GM19035 (cell line): ENCODE measurements around the gene HDAC11.

Experiments used
- ATAC-seq: cut with Tn5 transposase; IDR thresholded peaks from one replicate; pipeline ENCODE4 v1.9.1; 2021; ENCODE audit not compliant: unreplicated experiment

The HDAC11 gene

GRCh38 chr3:13522236-13522635 lies 42.1 kb downstream of the HDAC11 start:
- no peak for ATAC-seq

GRCh38 chr3:13524979-13525669 lies 45.0 kb downstream of the HDAC11 start:
- ATAC-seq: no peak

GRCh38 chr3:13525827-13526625 lies 45.9 kb downstream of the HDAC11 start:
- ATAC-seq: no peak

- ATAC-seq: no peak
Observed at GRCh38 chr3:13526626-13526949, 46.5 kb downstream of the HDAC11 start.

- no peak for ATAC-seq
Observed at GRCh38 chr3:13528217-13528867, 48.2 kb downstream of the HDAC11 start.

- ATAC-seq: no peak
Observed at GRCh38 chr3:13529196-13530112, 49.3 kb downstream of the HDAC11 start.

- no peak for ATAC-seq
Observed at GRCh38 chr3:13530241-13531009, 50.3 kb downstream of the HDAC11 start.

GRCh38 chr3:13532085-13532484 lies 52.0 kb downstream of the HDAC11 start:
- no peak for ATAC-seq

- ATAC-seq: no peak
Observed at GRCh38 chr3:13532631-13533030, 52.5 kb downstream of the HDAC11 start.

- no peak for ATAC-seq
Observed at GRCh38 chr3:13533885-13534301, 53.8 kb downstream of the HDAC11 start.

GRCh38 chr3:13535526-13535875 lies 55.4 kb downstream of the HDAC11 start:
- ATAC-seq: no peak

- no peak for ATAC-seq
Observed at GRCh38 chr3:13535905-13536304, 55.8 kb downstream of the HDAC11 start.

- no peak for ATAC-seq
Observed at GRCh38 chr3:13536432-13536831, 56.3 kb downstream of the HDAC11 start.

- ATAC-seq: no peak
Observed at GRCh38 chr3:13536832-13537231, 56.7 kb downstream of the HDAC11 start.

- no peak for ATAC-seq
Observed at GRCh38 chr3:13537244-13537908, 57.3 kb downstream of the HDAC11 start.

GRCh38 chr3:13537909-13538296 lies 57.8 kb downstream of the HDAC11 start:
- no peak for ATAC-seq

GRCh38 chr3:13538520-13539291 lies 58.6 kb downstream of the HDAC11 start:
- no peak for ATAC-seq

- no peak for ATAC-seq
Observed at GRCh38 chr3:13539292-13539638, 59.2 kb downstream of the HDAC11 start.

GRCh38 chr3:13539671-13540070 lies 59.6 kb downstream of the HDAC11 start:
- no peak for ATAC-seq
